HG03558 (cell line): Measurements from ENCODE around the gene BRAT1.
"Not testable (repeated sequence)": the region's sequence is repeated elsewhere in the genome, so short reads cannot be mapped to it uniquely, and the experiment has no call there.

Experiments used
- ATAC-seq: cut with Tn5 transposase; IDR thresholded peaks from one replicate; pipeline ENCODE4 v1.9.1; 2021; ENCODE audit warnings: moderate number of reproducible peaks; ENCODE audit not compliant: unreplicated experiment; ENCODE audit errors: extremely low read depth

Gene BRAT1

GRCh38 chr7:2541291-2542010, 13.9 kb downstream of the BRAT1 start:
- ATAC-seq, result no peak

DNA sequence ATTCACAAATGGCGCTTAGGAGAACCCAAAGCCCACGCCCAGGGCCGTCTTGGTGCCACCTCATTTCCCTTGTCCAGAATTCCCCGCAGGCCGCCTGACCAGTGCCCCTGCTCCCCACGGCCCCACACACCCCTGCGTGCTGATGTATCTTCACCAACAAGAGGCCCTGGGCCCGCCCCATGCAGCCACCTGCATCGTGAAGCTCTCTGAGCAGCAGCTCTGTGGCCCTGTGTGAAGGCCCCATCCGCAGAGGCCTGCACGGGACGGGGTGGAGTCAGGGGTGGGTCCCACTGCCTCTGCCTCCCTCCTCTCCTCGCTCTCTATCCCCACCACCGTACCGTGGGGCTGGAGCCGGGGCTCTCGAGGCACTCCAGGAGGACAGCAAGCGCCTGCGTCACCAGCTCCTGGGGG, 14.7 kb downstream of the BRAT1 start:
- no peak for ATAC-seq

DNA sequence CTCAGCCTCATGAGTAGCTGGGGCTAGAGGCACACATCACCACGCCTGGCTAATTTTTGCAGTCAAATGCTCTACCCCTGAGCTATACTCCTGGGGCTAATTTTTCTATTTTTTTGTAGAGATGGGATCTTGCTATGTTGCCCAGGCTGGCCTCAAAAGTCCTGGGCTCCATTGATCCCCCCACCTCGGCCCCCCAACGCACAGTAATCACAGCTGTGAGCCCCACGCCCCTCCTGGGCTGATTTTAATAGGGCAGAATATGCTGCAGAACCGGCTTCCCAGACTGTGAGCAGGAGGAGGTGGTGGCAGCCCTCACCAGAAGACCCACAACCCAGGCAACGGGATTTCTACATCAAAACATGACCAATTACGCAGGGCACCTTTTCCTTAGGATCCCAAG, 15.2 kb downstream of the BRAT1 start:
- no peak for ATAC-seq

GRCh38 chr7:2539031-2539911, 16.1 kb downstream of the BRAT1 start:
- no peak for ATAC-seq

- no peak for ATAC-seq
Observed at GRCh38 chr7:2537981-2538851, 17.1 kb downstream of the BRAT1 start.

GRCh38 chr7:2535872-2536627, 19.3 kb downstream of the BRAT1 start:
- not testable (repeated sequence) for ATAC-seq

DNA sequence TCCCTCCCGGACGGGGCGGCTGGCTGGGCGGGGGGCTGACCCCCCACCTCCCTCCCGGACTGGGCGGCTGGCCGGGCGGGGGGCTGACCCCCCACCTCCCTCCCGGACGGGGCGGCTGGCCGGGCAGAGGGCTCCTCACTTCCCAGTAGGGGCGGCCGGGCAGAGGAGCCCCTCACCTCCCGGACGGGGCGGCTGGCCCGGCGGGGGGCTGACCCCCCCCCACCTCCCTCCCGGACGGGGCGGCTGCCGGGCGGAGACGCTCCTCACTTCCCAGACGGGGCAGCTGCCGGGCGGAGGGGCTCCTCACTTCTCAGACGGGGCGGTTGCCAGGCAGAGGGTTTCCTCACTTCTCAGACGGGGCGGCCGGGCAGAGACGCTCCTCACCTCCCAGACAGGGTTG, 21.1 kb downstream of the BRAT1 start:
- not testable (repeated sequence) for ATAC-seq

- ATAC-seq, result not testable (repeated sequence)
Observed at GRCh38 chr7:2533566-2533965, 21.8 kb downstream of the BRAT1 start.

DNA sequence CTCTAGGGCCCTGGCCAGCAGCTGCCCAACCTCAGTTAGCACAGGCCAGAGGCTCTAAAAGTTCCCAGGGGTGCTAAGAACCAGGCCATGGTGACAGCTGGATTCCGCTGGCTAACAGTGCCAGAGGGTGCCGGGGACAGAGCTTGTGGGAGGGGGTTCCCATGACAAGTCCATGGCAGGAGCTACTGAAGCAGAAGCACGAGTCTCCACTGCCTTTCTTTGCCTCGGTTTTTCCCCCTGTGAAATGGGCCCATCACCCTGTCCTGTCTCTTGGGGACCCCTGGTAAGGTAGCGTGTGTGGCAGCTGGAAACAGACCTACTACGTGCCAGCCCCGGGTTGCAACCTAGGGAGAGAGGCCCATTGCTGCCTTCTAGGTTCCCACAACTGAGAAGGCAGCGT, 22.5 kb downstream of the BRAT1 start:
- ATAC-seq, result not testable (repeated sequence)

DNA sequence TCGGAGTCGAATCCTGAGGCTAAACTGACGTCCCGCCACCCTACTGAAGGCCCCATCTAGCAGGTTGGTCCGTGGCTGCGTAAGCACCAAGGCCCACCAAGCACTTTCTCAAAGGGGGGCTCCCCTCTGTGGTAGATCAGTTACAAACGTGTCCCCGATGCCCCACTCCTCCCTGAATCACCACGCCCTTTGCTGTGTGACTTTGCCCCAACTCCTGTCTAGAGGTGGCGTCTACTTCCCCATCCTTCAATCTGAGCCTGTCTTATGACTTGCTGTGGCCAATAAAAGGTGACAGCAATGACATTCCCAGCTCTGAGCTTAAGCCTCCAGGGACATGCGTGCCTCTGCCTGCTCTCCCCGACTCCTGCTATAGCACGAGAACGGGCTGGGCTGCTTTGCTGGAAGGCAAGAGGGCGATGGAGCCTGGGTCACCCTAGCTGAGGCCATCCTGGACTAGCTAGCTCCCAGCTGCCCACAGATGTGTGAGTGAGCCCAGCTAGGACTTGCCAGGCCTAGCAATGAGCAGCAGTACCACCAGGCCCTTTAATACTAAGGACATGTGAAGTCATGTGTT, 23.0 kb downstream of the BRAT1 start:
- not testable (repeated sequence) for ATAC-seq

DNA sequence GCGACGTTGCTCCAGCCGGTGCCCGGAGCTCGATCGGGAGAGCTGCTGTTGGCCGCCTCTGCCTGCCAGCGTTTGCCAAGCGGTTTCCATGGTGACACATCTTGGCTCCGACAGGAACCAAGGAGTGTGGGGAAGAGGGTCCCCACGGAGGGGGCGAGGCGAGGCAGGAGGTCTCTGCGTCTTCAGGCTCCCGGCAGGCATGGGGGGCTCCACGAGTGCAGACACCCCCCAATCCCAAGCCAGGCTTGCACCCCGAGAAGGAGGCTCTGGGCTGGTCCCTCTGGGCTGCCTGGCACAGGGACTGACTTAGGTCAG, 23.6 kb downstream of the BRAT1 start:
- ATAC-seq, result not testable (repeated sequence)

DNA sequence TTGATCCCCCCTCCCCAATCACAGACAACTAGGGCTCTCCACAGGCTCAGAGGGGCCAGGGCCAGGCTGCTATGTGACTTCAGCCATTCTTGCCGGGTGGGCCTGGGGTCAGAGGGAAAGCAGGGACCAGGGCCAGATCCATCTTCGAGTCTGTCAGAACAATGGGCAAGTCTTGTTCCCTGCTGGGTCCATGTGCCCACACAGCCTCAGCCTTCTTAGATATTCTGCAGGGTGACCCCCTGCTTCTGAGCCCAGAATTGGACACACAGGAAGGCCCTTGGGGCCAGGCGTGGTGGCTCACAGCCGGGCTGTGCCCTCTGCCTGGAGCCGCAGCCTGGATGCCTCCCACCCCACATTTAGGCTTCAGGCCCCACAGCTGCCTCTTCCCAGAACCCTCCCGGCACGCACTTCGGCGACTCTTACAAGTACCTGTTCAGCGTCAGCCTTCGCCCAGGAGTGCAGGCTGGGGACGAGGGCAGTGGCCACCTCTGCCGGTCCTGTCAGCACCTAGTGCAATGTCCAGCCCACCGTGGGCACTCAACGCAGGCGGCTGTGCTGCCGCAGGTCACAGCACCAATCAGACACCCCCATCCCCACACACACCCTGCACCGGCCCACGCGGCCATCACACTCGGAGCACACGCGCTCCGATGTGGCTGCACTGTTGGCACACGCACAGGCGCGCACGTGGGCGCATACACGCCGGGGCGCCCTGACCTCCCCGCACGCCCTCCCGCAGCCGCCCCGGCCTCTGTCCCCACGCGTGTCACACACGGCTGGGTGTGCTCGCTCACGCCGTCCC, 24.1 kb downstream of the BRAT1 start:
- ATAC-seq, result not testable (repeated sequence)

GRCh38 chr7:2530071-2530987, 25.0 kb downstream of the BRAT1 start:
- no peak for ATAC-seq

GRCh38 chr7:2529161-2530070, 25.9 kb downstream of the BRAT1 start:
- no peak for ATAC-seq

- no peak for ATAC-seq
Observed at GRCh38 chr7:2528481-2529095, 26.7 kb downstream of the BRAT1 start.
